SKM-1 treated with dmso at 0.1 percent for 144 hours (cell line): ENCODE results near the gene C12orf75.
"Not testable (repeated sequence)": the region's sequence is repeated elsewhere in the genome, so short reads cannot be mapped to it uniquely, and the experiment has no call there.

ENCODE experiments used
- DNase-seq: peaks from one replicate; lab custom pipeline; 2025; ENCODE audit not compliant: unreplicated experiment; lab: John Stamatoyannopoulos, UW

The C12orf75 gene

DNA sequence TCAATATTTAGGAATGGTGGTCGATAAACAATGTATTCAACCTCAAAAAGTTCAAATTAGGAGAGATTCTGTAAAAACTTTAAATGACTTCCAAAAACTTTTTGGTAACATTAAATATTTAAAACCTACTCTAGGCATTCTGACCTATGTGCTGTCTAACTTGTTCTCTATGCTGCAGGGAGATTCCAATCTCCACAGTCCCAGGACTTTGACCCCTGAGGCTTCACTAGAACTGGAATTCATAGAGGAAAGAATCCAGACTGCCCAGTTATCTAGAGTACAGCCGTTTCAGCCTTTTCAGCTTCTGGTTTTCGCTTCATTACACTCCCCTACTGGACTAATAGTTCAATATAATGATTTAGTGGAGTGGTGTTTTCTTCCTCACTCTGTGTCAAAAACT lies 21.1 kb upstream of the C12orf75 start:
- not testable (repeated sequence) for DNase-seq

DNA sequence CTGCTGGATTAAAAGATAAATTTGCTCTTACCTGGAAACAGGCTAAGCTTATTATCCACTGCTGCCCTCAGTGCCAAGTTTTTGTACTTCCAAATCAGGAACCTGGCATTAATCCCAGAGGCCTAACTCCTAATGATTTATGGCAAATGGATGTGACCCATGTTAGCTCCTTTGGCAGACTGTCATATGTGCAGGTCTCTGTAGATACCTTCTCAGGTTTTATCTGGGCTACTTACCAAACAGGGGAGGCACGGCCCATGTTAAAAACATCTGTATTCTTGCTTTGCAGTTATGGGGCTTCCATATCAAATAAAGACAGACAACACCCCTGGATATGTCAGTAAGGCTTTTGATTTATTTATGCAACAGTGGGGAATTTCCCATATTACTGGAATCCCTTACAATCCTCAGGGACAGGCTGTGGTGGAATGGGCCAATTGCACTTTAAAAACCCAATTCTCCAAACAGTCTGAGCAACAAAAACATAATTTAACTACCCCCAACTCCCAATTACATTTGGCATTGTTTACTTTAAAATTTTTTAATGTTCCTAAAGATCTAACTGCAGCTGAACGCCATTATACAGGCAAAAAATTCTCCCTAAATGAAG lies 19.9 kb upstream of the C12orf75 start:
- not testable (repeated sequence) for DNase-seq

- not testable (repeated sequence) for DNase-seq
These were observed 18.6 kb upstream of the C12orf75 start for GRCh38 chr12:105311936-105312335.

GRCh38 chr12:105313755-105314154 lies 16.7 kb upstream of the C12orf75 start:
- DNase-seq, result not testable (repeated sequence)

GRCh38 chr12:105315130-105315529 lies 15.4 kb upstream of the C12orf75 start:
- no peak for DNase-seq

DNA sequence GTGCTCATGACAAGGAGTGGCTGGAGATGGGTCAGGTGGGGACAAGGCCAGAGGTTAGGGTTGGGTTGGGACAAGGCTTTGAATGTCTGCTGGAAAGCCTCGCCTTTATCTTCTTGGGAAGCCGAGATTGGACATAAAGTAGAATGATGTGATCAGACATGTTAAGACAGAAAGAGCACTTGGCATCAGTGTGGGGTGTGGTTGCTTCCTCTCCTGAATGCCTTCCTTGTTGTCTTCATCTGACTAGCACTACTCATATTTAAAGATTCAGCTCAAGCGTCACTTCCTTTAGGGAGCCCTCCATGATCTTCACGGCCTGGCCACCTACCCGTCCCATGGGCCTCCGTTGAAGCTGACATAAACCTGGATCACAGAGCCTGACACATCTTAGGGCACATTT lies 14.8 kb upstream of the C12orf75 start:
- no peak for DNase-seq

DNA sequence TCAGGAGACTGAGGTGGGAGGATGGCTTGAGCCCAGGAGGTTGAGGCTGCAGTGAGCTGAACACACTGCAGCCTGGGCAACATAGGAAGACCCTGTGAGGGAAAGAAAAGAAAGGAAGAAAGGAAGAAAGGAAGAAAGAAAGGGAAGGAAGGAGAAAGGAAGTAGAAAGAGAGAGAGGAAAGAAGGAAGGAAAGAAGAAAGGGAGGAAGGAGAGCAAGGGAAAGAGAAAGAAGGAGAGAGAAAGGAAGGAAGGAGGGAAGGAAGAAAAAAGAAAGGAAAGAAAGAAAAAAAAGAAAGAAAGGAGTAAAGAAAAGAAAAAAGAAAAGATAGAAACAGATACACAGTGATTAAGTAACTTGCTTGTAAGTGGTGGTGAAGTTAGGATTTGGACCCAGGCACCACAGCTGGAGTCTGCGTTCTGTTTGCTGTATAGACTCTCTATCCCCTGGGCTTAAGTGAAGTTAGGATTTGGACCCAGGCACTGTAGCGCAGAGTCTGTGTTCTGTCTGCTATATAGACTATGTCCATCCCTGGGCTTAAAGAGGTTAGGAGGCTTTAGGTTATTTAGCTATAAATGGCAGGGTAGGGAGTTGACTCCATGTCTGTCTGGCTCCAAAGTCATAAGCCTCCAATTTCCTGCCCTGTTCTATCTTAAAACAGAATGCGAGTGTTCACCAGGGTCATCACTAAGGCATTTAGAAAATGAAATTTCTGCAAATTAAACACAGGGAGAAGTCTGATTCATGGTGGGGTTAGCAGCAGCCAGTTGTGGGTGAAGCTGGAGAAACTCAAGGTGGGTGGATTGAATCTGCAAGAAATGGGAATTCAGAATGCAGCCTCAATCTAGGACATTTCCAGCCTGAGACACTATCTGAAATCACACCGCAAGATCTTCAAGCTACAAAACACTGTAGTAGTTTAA lies 13.3 kb upstream of the C12orf75 start:
- no peak for DNase-seq

GRCh38 chr12:105317942-105318621 lies 12.4 kb upstream of the C12orf75 start:
- DNase-seq, result no peak

GRCh38 chr12:105318651-105319483 lies 11.6 kb upstream of the C12orf75 start:
- DNase-seq, result no peak

DNA sequence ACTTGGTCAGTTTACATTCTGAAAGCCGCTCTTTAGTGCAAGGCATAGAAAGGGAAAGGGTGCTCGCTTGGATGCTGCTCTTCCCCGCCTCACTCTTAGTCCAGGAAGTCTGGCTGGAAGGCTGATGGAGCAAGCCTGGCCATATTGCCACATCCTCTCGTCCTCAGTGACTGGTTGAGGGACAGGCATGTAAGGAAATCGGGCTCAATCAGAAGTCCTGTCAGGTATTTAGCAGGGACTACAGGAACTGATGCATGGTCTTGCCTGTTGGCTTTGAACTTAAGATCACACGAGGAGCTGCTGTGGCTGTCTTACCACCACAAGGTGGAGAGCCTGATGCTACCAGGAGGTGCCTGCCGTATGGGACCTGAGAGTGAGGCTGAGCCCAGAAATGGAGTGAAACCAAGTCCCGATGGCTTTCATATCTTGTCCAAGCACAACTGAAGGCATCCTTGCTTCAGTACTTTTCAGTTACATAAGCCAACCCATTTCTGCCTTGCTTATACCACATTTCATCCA lies 10.7 kb upstream of the C12orf75 start:
- DNase-seq, result no peak

- DNase-seq, result no peak
These were observed 9.4 kb upstream of the C12orf75 start for GRCh38 chr12:105321125-105321524.

DNA sequence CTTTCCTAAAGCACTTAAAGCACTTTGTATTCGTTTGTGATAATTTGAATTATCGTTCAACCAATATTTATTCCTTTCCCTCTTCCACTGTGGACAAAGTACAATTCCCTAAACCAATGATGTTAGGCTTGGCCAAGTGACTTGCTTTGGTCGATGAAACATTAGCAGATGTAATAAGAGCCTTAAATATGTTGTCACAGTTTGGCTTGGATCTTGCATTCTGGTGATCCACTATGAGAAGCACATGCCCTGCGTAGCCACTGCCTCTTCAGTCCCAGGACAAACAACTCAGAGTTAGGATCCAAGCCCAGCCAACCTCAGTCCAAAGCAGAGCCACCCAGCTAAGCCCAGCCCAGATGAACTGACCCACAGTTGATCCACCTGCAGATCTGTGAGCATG lies 8.4 kb upstream of the C12orf75 start:
- DNase-seq, result no peak

- DNase-seq, result no peak
These were observed 5.8 kb upstream of the C12orf75 start for GRCh38 chr12:105324704-105325103.

- no peak for DNase-seq
These were observed 5.4 kb upstream of the C12orf75 start for GRCh38 chr12:105325117-105325516.

DNA sequence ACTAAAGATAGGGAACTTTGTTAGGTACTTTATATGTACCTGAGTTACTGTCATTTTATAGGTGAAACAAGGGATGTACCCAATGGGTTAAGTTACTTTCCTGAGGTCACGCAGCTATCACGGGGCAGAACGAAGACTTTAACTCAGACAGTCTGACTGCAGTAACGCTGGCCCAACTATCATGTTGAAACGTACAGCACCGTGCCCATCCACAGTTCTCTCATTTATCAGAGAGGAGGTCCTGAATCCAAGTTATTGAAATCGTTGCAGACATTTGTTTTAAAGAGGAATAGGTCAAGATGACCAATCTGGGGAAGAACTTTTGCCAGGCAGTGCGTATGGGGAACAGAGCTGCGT lies 587 bp upstream of the C12orf75 start:
- DNase-seq, result no peak

DNA sequence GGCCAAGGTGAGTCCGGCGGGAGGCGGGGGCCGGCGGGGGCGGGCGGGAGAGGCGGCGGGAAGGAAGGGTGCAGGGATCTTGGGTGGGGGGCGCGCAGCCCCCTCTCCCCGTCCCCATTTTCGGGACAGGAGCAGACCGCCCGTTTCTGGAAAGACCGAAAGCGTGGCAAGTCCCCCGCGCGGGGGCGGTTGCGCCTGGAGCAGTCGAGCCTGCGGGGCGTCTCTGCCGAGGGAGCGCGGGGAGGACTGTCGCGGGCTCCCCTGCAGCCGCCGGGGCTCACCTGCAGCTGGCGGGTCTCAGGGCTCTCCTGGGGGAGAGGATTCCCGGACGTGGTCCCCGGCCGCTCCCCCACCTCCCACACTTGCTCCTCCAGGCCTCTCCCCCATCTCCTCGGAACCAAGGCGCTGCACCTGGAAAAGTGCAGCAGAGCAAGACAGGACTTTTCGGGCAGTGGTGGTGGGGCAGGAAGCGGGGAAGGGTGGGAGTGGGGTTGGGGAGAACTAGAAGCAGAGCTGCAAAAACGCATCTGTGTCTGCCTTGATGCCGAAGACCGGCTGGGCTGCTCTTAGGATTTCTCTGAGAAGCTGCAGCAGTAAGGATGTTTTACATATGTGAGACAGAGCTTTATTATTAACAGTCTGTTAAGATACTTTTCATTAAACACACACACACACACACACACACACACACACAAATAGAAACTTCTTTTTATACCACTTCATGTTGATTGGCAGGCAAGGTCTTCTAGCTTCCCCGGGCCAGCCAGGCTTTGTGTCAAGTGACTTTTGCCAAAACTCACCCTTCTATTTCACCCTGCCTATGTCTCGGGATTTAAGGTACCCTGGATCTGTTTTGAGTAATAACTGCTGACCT lies 677 bp downstream of the C12orf75 start:
- no peak for DNase-seq

DNA sequence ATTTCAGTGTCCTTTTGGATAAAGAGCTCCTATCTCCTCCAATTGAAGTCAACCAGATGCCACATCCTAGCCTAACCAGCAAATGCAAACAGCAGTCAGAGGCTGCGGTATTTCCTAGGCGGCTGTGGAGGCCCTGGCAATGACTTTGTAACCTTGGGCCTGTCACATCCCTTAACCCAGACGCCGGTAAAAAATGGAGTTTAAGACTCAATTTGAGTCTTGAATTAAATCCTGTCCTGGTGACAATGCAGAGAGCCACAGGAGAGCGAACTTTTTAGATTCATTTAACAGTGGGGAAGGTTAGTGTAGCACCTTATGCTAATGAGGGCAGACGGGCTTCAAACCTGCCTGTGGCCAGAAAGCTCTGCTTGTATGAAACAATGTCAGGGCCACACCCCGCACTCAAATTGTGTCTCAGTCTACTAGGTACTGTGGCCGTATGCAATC lies 1.3 kb downstream of the C12orf75 start:
- DNase-seq, result no peak

DNA sequence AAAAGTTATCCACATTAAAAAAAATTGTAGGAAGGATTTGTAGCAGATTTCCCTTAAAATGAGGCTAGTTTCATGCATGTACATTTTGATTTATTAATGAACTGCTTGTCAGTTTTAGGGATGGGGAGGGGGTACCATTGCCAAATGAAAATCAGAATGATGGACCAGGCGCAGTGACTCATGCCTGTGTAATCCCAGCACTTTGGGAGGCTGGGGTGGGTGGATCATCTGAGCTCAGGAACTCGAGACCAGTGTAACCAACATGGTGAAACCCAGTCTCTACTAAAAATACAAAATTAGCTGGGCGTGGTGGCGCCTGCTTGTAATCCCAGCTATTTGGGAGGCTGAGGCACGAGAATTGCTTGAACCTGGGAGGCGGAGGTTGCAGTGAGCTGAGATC lies 1.8 kb downstream of the C12orf75 start:
- DNase-seq, result not testable (repeated sequence)

GRCh38 chr12:105332925-105333324 lies 2.4 kb downstream of the C12orf75 start:
- DNase-seq, result no peak

GRCh38 chr12:105334001-105334400 lies 3.5 kb downstream of the C12orf75 start:
- DNase-seq, result no peak
